ENCODE measurements around the gene LRRC26.

DNA sequence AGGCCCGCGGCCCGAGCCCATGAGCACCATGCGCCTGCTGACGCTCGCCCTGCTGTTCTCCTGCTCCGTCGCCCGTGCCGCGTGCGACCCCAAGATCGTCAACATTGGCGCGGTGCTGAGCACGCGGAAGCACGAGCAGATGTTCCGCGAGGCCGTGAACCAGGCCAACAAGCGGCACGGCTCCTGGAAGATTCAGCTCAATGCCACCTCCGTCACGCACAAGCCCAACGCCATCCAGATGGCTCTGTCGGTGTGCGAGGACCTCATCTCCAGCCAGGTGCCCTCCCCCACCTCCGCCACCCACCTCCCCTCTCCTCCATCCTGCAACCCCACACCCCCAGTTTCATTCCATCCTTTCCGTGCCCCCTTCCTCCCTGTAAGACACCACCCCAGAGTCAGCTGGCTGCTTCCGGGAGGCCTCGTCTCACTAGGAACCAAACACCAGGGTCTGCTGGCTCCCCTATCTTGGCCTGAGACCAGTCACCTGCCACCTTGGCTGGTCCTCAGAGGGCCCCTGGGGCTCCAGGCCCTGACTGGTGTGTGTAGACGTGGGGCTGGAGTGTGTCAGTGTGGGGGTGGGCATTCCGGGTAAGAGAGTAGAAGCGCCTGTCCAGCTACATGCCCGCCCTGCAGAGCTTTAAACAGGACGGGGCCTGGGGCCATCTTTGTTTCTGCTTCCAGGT is 30.2 kb downstream of the LRRC26 start:
- TF ChIP-seq FOXM1 (IDR thresholded peaks at IDR 0.05; ENCODE audit: borderline replicate concordance): no peak
- TF ChIP-seq ZNF384 (IDR thresholded peaks at IDR 0.05): no peak
- no peak for TF ChIP-seq ELF4 (IDR thresholded peaks at IDR 0.05)
- no peak for TF ChIP-seq SP1 (IDR thresholded peaks at IDR 0.05)
- no peak for TF ChIP-seq FOXA1 (IDR thresholded peaks at IDR 0.05)
- TF ChIP-seq NFRKB (IDR thresholded peaks at IDR 0.05): no peak
- TF ChIP-seq SUZ12 (IDR thresholded peaks at IDR 0.05): no peak
- no peak for TF ChIP-seq ARNT (IDR thresholded peaks at IDR 0.05)
- no peak for TF ChIP-seq BHLHE40 (IDR thresholded peaks at IDR 0.05; ENCODE audit: borderline replicate concordance)
- no peak for TF ChIP-seq FOXK2 (IDR thresholded peaks at IDR 0.05)
- no peak for TF ChIP-seq L3MBTL2 (conservative IDR thresholded peaks at IDR 0.05)
- no peak for TF ChIP-seq TARDBP (IDR thresholded peaks at IDR 0.05)
